NCI-H1092 (cell line): ENCODE data around the gene NUAK1.

Experiments used
- DNase-seq: peaks from one replicate; lab custom pipeline; 2025; lab: John Stamatoyannopoulos, UW

The NUAK1 gene

GRCh38 chr12:106062693-106063092 is 76.1 kb downstream of the NUAK1 start:
- DNase-seq: no peak

DNA sequence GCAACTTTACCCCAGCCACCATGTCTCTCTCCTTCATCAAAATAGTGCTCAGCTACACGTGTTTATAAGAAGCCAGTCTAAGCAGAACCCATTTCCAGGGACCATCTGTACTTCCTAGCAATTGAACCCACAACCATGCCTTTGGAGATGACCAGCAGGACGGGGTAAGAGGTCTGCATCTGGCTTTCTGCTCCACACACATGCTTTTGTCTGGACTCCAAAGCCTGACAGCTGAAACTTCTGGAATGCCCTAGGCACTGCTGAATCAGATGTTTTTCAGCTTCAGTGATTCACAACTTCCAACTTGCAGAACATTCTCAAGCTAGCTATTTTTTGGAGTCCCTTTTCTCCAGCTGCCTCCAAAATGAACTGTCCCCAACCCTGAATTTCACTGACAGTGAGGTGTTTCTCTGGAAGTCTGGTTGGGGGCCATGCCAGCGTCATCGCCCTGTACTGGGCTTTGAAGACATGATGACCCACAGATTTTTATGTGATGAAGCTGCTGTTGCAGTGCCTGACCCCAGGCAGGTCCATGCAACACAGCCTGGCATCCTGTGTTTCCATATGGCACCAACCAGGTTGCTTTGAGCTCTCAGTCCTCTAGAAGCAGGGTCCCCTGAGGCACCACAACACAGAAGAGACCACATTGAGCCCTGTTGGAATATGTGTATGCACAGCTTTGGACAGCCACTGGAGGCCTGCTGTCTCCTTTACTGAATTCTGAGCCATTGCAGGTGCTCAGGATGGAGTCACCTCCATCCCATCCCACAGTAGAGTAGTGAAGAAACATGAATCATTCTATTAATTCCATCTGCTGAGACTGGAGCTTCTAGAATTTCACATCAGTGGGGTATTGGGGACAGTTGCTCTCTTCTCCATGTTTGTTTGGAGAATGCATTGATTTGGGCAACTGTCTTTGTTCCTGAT is 80.2 kb downstream of the NUAK1 start:
- DNase-seq: no peak

DNA sequence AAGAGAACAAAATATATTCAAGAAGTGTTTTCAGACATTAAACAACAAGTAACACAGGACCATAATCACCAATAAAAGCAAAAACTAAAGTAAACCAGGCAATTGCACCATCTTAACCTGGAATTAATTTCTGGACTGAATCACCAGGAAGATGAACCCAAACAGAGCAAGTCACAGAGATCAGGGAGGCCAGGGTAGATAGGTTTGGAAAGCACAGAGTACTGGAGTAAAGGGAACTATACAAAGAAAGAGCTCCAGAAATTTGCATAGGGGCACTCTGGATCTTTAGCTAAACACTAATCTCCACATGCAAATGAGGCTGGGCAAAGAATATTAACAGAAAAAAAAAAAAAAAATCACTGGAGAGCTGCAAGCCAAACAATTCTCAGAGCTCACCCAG is 84.7 kb downstream of the NUAK1 start:
- DNase-seq: no peak

- DNase-seq: no peak
These were observed 86.8 kb downstream of the NUAK1 start for GRCh38 chr12:106051853-106052531.

- DNase-seq: no peak
These were observed 89.2 kb downstream of the NUAK1 start for GRCh38 chr12:106049546-106049945.

GRCh38 chr12:106049105-106049504 is 89.6 kb downstream of the NUAK1 start:
- DNase-seq: no peak

DNA sequence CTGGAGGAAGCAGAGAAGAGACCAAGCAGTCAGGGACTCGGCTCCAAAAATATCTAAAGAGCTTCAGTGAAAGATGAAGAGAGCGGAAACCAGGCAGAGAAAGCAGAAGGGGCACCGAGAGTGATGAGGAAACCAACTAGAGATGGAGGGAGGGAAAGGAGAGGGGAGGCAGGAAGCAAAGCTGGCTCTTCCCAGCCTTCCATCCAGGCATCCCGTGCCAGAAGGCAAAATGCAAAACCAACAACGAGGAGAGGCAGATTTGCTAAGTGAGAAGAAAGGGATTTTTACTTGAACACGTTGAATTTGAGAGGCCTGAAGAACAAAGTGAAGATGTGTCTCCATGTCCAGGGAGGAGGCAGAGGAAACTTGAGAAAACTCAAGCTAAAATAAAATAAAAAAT is 90.1 kb downstream of the NUAK1 start:
- DNase-seq: no peak

- DNase-seq: no peak
These were observed 90.7 kb downstream of the NUAK1 start for GRCh38 chr12:106048016-106048415.

DNA sequence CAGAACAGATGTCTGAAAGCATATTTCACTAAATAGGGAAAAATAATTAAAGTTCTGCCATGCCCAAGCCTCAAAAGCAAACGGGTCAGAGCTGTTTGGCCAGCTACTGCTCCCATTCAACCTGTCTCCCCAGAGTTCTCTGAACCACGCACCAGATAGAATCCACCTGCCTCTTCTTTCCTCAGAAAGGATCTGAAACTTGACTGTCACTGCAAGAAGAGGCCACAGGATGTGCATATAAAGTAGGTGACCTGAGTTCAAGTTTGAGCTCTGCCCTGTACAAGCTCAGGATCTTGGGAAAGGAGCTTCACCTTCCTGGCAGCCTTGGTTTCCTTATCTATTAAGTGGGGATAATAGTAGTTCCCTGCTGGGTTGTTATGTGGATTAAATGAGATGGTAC is 91.8 kb downstream of the NUAK1 start:
- no peak for DNase-seq

- DNase-seq: no peak
These were observed 92.4 kb downstream of the NUAK1 start for GRCh38 chr12:106046301-106046846.

DNA sequence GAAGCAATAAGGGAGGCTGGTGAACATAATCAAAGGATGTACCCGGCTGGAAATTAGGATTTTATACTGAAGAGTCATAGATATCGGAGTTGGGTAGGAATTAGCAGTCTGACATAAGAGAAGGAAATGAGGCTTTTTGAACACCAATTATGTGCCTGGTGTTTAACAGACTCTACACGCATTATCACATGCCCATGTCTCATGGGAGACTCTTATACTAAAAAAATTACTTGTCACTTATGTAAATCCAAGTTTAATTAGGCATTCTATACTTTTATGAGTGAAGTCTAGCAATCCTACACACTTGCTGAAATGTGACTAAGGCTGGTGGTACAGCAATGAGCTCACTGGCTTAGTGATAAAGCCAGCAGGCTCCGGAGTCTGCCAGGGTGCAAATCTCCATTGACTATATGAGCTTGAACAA is 93.5 kb downstream of the NUAK1 start:
- no peak for DNase-seq

DNA sequence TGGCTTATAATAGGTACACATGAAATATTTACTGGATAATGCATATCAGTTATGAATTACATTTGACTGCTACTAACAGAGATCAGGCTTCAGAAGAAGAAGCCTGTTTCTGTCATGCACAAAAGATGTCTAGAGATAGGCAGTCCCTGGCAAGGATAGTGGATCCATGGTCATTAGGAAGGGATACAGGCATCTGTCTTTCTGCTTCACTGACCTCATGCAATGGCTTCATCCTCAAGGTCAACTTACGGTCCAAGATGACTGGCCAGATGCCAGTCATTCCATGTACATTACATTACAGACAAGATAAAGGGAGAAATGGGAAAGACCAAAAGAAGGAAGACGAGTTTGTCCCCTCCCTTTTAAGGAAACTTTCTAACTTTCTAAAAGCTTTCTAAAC is 94.0 kb downstream of the NUAK1 start:
- no peak for DNase-seq

DNA sequence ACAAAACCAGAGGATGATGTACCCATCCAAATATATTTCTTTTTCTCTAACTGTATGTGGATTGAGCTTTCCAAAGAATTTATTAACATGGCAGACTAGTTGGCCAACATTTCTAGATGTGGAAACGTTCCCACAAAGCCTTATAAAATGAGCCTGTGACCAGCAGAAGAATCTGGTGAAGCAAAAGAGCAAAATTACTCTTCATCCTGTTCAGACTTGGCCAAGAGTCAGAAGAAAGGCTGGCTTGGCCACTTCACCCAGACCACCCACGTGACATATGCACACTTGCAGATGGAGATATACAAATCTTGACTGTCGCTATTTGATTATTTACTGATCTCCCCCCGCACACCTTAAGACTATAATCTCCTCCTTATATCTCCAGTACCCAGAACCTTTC is 96.7 kb downstream of the NUAK1 start:
- no peak for DNase-seq

DNA sequence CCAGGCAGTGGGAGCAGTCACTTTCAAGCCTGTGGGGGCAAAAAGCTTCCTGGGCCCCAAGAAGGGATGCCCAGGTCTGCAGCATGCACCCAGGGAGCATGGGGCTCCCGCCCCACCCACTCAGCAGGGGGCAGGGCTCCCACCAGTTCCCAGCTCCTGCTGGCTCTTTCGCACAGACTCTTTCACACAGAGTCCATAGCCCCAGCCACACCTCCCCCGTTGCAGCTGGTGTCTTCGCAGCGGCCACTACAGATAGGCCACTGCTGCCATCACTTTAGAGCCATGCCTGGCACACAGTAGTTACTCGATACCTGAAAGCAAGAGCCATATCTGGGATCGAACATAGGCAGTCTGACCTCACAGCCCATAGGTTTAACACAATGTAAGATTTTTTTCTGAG is 98.2 kb downstream of the NUAK1 start:
- no peak for DNase-seq

DNA sequence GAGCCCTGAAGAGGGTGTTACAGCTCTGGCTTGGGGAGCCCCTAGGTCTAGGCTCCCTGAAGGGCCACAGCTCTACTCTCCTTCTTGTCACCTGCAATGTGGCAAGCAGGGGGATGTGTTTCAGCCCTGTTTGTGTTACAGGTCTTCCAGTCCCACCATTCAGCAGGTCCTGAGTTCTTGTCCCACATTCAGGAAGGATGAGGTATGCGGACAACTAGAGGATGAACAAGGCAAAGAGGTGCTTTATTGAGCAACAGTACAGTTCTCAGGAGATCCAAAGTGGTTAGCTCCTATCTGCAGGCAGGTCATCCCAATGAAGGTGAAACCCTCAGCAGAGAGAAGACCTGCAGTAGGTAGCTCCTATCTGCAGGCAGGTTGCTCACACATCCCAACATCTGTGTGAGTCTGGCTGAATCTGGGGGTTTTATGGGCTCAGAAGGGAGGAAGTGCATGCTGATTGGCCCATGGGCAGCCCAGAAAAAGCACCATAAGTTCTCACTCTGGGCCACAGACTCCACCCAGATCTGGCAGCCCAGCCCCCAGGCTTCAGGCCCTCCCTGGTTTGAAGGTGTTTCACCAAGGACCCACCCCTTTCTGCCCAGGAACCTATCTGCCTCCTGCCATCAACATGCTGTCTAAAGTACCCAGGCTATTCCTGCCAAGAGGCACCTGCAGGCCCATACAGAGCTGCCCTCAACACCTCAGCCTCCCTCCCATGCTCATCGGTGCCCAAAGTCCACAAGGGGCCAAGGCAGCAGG is 98.9 kb downstream of the NUAK1 start:
- DNase-seq: no peak

GRCh38 chr12:106039242-106039641 is 99.5 kb downstream of the NUAK1 start:
- DNase-seq: no peak

GRCh38 chr12:106037524-106038298 is 101.0 kb downstream of the NUAK1 start:
- DNase-seq: no peak

DNA sequence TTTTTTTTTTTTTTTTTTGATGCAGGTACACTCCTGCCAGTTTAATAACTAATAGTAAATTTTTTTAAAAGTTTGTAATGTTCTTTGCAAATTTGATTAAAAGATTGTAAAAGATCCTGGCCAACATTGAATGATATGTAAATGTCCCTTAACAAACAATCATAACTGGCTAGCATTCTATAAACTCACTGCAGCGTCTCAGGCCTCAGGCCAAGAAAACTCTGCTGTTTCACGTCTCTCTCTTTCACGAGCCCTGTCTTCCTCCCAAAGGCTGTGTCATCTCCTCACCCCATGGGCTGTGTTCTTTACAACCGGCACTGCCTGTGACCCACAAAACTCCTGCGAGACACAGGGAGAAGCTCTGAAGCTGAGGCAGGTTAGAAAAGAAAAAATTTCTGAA is 103.3 kb downstream of the NUAK1 start:
- no peak for DNase-seq

DNA sequence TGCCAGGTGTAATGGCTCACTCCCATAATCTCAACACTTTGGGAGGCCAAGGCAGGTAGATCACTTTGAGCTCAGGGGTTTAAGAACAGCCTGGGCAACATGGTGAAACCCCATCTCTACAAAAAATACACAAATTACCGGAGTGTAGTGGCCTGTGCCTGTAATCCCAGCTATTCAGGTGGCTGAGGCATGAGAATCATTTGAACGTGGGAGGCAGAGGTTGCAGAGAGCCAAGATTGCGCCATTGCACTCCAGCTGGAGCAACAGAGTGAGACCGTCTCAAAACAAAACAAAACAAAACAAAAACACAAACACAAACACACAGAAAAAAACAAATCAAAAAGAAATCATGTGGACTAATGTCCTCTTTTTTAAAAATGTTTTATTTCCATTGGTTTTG is 104.4 kb downstream of the NUAK1 start:
- no peak for DNase-seq

GRCh38 chr12:106033161-106033675 is 105.5 kb downstream of the NUAK1 start:
- DNase-seq: no peak

DNA sequence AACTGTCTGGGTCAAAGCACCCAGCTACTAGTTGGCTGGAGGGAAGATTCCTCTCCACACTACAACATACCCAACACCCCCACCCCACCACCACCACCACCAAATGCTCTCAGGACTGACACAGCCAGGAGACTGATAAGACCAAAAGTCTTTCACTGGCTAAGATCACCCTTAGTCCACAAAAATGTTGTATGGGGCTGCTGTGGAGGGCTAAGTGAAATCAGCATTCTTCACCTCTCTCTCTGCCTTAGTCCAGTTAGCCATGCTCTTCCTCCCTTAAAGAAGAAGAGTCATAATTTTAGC is 106.2 kb downstream of the NUAK1 start:
- DNase-seq: no peak
